Cardiac fibroblast (primary cell): Measurements from ENCODE around the gene FRS2.

Experiments used
- DNase-seq, 2 donors: peaks; one replicate each; pipeline versions ENCODE4 v3.0.0 to v3.0.0-alpha.2; 2010; ENCODE audit warnings: low read depth in 2 of 2
- H3K4me3 ChIP-seq, 2 donors: replicated peaks in 1 of 2; 1 replicate in 1 of 2; 2 replicates in 1 of 2; pipeline ENCODE4 v1.5.1; 2011; ENCODE audit warnings: low read depth in 2 of 2, low read length in 2 of 2, mild to moderate bottlenecking in 2 of 2, moderate library complexity in 1 of 2
- TF ChIP-seq, protein P1 (sequence below): IDR thresholded peaks from one replicate; pipeline ENCODE4 v1.5.1; 2011; ENCODE audit warnings: low read depth, mild to moderate bottlenecking, low read length, inconsistent platforms

Gene FRS2

DNA sequence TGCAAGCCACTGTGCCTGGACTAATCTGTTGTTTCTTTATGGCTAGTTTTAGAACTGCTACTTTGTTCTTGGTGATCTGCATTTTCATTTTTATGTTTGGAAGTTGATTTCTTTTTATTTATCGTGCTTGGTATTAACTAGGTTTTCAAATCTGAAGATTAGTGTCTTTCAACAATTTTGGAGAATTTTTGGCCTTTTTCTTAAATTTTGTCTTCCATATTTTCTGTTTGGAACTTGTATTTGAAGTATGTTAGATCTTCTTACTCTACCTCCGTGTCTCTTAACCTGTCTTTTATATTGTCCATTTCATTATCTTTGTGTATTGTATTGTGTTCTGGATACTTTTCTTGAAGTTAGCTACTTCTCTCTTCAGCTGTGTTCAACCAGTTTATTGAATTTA lies 9.5 kb downstream of the FRS2 start:
- TF ChIP-seq, protein P1, sequence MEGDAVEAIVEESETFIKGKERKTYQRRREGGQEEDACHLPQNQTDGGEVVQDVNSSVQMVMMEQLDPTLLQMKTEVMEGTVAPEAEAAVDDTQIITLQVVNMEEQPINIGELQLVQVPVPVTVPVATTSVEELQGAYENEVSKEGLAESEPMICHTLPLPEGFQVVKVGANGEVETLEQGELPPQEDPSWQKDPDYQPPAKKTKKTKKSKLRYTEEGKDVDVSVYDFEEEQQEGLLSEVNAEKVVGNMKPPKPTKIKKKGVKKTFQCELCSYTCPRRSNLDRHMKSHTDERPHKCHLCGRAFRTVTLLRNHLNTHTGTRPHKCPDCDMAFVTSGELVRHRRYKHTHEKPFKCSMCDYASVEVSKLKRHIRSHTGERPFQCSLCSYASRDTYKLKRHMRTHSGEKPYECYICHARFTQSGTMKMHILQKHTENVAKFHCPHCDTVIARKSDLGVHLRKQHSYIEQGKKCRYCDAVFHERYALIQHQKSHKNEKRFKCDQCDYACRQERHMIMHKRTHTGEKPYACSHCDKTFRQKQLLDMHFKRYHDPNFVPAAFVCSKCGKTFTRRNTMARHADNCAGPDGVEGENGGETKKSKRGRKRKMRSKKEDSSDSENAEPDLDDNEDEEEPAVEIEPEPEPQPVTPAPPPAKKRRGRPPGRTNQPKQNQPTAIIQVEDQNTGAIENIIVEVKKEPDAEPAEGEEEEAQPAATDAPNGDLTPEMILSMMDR: no peak
- H3K4me3 ChIP-seq: no peak overlapping the region
- no peak for DNase-seq

DNA sequence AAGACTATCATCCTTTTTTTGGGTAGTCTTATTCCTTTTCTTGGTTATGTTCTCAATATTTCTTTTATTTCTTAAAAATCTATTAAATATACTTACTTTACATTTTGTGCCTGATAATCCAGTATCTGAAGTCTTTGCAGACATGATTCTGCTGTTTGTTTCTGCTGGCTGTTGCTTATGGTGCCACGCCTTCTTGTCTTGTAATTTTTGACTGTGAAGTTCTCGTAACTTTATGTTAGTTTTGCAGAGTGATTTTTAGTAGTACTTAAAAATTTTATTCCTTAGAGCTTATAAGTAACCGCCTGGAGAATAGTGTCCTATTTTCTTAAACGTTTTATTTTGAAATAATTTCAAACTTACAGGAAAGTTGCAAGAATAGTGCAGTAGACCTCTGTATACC lies 10.5 kb downstream of the FRS2 start:
- no peak overlapping the region for H3K4me3 ChIP-seq
- TF ChIP-seq, protein P1: no peak
- DNase-seq: no peak

DNA sequence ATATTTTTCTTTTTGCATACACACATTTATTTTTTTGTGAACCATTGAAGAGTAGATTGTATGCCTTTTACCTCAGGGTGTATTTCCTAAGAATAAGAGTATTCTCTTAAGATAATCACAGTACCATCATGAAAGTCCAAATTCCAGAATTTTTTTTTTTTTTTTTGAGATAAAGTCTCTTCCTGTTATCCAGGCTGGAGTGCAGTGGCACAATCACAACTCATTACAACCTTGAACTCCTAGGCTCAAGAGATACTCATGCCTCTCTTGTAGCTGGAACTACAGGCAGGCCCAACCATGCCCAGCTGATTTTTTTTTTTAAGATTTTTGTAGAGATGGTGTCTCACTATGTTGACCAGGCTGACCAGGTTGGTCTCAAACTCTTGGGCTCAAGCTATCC lies 10.9 kb downstream of the FRS2 start:
- TF ChIP-seq, protein P1: no peak
- no peak overlapping the region for H3K4me3 ChIP-seq
- no peak for DNase-seq

DNA sequence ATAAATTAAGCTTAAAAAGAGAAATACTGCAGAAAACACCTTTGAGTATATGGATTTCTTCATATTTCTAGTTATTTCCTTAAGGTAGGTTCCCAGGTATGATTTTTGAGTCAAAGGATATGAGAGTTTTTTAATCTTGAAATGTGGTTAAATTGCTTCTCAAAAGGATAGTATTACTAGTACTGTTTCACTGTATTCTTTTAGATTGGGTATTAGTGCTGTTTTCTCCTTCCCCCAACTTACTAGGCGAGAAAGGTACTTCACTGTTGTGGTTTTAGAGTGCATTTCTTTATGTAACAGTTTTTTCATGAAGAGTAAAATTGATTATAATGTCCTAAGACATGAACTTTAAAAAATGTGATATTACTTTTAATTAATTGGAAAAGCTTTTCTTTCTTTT lies 13.5 kb downstream of the FRS2 start:
- TF ChIP-seq, protein P1: no peak
- no peak overlapping the region for H3K4me3 ChIP-seq
- DNase-seq: no peak

DNA sequence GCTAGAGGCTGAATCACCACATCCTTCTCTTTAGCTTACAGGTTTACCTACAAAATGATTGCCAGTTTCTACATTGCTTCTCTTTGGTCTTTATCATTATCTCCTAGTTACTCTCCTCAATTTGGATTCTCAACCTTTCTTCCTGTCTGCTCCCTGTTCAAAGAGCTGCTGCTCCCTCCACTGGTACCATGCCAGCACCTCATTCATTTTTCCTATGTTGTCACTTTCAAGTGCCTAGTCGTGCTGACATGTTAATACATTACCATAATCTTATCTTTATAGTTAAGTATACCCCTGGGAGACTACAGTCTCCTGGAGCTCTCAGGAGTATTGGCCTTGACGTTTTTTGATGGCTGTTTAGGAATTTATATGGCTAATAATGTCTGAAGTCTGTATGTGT lies 14.2 kb downstream of the FRS2 start:
- TF ChIP-seq, protein P1: no peak
- no peak for DNase-seq
- no peak overlapping the region for H3K4me3 ChIP-seq

DNA sequence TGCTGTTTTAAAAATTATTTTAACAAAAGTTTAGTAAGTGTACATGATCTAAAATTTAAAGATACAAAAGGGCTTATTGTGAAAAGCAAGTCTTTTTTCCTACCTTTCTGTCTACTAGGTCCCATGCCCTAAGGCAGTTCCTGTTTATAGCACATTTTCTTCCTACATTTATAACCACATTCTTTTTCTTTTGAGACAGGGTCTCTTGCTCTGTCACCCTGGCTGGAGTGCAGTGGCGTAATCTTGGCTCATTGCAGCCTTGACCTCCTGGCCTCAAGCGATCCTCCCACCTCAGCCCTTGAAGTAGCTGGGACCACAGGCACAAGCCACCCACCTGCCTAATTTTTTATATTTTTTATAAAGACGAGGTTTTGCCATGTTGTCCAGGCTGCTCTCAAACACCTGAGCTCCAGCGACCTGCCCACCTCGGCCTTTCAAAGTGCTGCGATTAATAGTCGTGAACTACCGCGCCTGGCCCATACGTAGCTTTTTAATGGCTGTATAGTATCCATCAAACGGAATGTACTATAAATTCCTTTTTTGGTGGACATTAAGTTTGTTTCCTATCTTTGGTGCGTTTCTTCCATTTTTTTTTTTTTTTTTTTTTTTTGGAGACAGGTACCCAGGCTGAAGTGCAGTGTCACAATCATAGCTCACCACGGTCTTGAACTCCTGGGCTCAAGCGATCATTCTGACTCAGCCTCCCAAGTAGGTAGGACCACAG lies 20.9 kb downstream of the FRS2 start:
- H3K4me3 ChIP-seq: no peak overlapping the region
- no peak for DNase-seq
- TF ChIP-seq, protein P1: no peak

DNA sequence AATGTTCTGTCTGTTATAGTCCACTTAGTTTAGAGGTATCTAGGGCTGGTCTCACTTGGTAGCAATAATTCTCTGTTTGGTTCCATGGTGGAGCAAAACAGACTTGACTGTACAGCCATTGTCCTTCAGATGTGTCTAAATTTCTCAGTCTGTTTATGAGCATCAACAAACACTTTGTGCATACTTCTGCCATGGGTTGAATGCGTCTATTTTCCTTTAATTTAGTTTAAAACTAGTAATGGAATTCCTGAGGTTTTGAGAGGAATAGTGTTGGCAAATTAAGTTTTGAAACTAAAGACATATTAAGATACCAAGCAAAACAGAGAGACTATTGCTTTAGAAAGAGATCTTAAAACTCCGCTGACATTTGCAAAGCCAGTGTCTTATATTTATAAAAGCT lies 22.6 kb downstream of the FRS2 start:
- no peak for DNase-seq

More for the DNA sequence above, 22.6 kb downstream of the FRS2 start:
- TF ChIP-seq, protein P1: no peak
- H3K4me3 ChIP-seq: no peak overlapping the region
